BJ (cell line): ENCODE results near the gene PPP4R1. TPM values are rescaled to one million over a fixed set of nuclear protein-coding genes. Genes with fewer than 3 reads are reported as not detected.

Experiments used
- CTCF ChIA-PET: fragments of 350-600 bp; formaldehyde crosslinking; extraction: SDS; loops from one replicate; lab custom pipeline; 2021; ENCODE audit warnings: antibody characterized with exemption, inconsistent platforms; lab: Yijun Ruan, JAX
- POLR2A ChIA-PET: fragments of 300-600 bp; sonication (Branson Sonifier 250); formaldehyde crosslinking; extraction: SDS; loops from one replicate; lab custom pipeline; 2021; ENCODE audit warnings: antibody characterized with exemption; lab: Charles Lee
- DNase-seq: peaks from one replicate; pipeline ENCODE4 v3.0.0-alpha.2; 2011; ENCODE audit warnings: low read depth
- H3K27me3 ChIP-seq: 2 replicates; pipeline ENCODE4 v1.6.0; 2011; ENCODE audit warnings: low read length; ENCODE audit not compliant: control insufficient read depth, insufficient read depth
- H3K36me3 ChIP-seq: 2 replicates; pipeline ENCODE4 v1.5.1; 2011; ENCODE audit warnings: low read length; ENCODE audit not compliant: control insufficient read depth, insufficient read depth
- H3K4me3 ChIP-seq: 2 replicates; pipeline ENCODE4 v1.5.1; 2011; ENCODE audit warnings: low read depth, mild to moderate bottlenecking, control low read depth, low read length
- polyA plus RNA-seq: library from polyadenylated mRNA; depleted of rRNA; stranded (reverse); fragments of >200 nt; gene quantifications from 2 replicates; pipeline ENCODE4 v1.2.3, GENCODE V29; 2011
- TF ChIP-seq, protein P1 (sequence below): IDR thresholded peaks from 2 replicates; pipeline ENCODE4 v1.5.1; 2011; ENCODE audit warnings: low read depth, mild to moderate bottlenecking, control low read depth, inconsistent platforms, low read length, moderate library complexity; ENCODE audit not compliant: insufficient read depth

The PPP4R1 gene
- polyA plus RNA-seq, 1 experiment, result 135 TPM

DNA sequence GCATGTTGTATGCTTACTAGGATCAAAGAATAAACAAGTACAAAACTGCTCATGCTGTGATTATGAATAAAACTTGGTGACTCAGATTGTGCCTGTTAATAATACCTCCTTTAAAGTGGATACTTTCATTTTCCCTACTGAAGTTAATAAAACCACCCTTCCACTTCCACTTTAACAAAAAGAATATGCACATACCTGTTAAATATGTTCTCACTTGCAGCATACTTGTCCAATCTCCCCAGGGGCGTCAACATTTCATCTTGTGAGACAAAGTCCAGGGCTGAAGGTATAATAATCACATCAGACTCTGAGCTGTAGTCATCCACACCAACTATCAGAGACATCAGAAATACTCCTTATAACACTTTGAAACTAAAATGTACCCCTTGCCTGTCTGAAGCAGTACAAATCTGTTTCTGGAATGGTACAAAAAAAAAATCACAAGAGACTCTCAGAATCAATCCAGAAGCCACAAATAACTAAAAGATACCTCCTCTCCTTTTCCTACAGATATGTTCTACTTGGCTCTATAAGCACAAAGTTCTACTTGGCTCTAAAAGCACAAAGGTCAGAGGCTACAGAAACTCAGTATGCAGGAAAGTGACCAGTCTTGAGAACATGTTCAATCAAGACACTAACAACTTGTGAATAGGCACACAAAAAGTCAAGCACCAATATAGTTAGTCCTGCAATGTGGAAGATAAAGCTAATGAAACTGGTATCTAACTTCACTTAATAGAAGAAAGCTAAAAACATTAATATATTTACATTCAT, 19.3 kb downstream of the PPP4R1 start:
- TF ChIP-seq, protein P1, sequence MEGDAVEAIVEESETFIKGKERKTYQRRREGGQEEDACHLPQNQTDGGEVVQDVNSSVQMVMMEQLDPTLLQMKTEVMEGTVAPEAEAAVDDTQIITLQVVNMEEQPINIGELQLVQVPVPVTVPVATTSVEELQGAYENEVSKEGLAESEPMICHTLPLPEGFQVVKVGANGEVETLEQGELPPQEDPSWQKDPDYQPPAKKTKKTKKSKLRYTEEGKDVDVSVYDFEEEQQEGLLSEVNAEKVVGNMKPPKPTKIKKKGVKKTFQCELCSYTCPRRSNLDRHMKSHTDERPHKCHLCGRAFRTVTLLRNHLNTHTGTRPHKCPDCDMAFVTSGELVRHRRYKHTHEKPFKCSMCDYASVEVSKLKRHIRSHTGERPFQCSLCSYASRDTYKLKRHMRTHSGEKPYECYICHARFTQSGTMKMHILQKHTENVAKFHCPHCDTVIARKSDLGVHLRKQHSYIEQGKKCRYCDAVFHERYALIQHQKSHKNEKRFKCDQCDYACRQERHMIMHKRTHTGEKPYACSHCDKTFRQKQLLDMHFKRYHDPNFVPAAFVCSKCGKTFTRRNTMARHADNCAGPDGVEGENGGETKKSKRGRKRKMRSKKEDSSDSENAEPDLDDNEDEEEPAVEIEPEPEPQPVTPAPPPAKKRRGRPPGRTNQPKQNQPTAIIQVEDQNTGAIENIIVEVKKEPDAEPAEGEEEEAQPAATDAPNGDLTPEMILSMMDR, result no peak
- no peak overlapping the region for H3K4me3 ChIP-seq
- H3K36me3 ChIP-seq, result no peaks in the 10 kb centered on the region
- POLR2A ChIA-PET, result no interaction called here
- DNase-seq, result no peak
- no peaks in the 10 kb centered on the region for H3K27me3 ChIP-seq
- CTCF ChIA-PET, result interaction anchor here (0.6 to 2.1 kb wide), 4 partner anchors 17 to 155 kb away, joined by 3 to 6 read pairs (median 4); no protein-coding TSS in a partner anchor

DNA sequence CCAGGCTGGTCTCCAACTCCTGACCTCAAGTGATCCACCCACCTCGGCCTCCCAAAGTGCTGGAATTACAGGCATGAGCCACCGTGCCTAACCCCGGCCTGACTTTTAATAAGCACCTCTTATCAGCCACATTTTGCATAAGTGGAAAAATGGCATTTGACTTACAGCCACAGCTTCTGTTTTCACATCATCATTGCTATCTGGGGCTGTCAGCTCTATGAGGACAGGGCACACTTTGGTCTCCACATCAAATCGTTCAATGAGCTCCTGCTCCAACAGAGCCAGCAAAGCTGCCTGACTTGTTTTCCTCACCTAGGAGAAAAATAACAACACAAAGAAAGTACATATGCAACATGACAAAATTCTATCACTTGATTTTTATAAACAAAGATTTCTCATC, 26.4 kb downstream of the PPP4R1 start:
- H3K4me3 ChIP-seq, result no peak overlapping the region
- ChIA-PET POLR2A (no interaction called here), CTCF (interaction anchor here (0.9 kb wide), 1 partner anchor 12 kb away, joined by 3 read pairs; no protein-coding TSS in a partner anchor)
- TF ChIP-seq, protein P1, result no peak
- H3K27me3 ChIP-seq, result no peaks in the 10 kb centered on the region
- no peak for DNase-seq
- H3K36me3 ChIP-seq, result peaks cover 4% of the 10 kb centered on the region; the same call in 1 of the 2 replicates

DNA sequence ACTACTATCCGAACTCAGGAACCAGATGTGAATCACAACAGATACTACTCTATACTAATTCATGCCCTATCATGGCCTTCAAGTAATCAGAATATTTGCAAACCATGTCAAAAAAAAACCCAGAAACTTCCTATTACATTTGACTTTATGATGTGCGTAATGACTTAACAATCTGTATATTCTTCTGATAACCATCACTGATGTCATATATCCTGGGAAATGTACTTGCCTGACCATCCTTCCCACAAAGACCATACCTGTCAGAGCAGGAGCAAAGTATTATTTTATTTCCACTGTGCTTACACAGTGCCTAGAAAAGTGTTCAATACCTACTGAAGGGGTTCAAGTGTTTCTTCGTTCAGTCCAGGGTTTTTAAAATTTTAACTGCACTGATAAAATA, 27.5 kb downstream of the PPP4R1 start:
- Histone ChIP-seq H3K36me3 (peaks cover 4% of the 10 kb centered on the region; the same call in 1 of the 2 replicates), H3K4me3 (no peak overlapping the region), H3K27me3 (no peaks in the 10 kb centered on the region)
- DNase-seq, result no peak
- ChIA-PET POLR2A (no interaction called here), CTCF (no interaction called here)
- TF ChIP-seq, protein P1, result no peak

DNA sequence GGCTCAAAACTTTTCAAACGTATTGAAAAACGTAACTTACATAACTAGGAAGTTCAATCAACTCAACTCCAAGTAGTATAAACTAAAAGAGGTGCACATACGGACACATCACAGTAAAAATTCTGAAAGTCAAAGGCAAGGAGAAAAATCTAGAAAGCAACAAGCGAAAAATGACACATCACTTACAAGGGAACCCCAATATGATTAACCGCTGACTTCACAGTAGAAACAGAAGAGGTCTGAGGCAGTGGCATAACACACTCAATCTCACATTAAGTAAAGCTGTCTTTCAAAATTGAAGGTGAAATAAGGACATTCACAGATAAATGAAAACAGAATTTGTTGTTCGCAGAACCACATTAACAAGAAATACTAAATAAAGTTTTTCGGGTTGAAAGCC, 32.7 kb downstream of the PPP4R1 start:
- H3K36me3 ChIP-seq, result peaks cover 4% of the 10 kb centered on the region

DNA sequence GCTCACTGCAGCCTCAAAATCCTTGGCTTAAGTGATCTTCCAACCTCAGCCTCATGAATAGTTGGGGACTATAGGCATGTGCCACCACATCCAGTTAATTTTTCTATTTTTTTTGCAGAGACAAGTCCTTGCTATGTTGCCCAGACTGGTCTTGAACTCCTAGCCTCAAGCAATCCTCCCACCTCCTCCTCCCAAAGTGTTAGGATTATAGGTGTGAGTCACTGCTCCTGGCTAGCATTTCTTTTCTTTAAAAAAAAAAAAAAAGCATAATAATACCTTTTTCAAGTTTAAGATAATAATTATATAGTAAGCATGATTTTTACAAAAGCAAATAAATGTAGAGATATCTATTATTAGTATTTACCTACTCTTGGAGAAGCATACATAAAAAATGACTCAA, 36.1 kb downstream of the PPP4R1 start:
- no peaks in the 10 kb centered on the region for H3K27me3 ChIP-seq
- TF ChIP-seq, protein P1, result no peak
- no peak for DNase-seq
- ChIA-PET POLR2A (no interaction called here), CTCF (interaction anchor here (1.1 to 1.6 kb wide), 2 partner anchors 13 to 105 kb away, joined by 3 to 5 read pairs; no protein-coding TSS in a partner anchor)
- H3K36me3 ChIP-seq, result peaks cover 5% of the 10 kb centered on the region
- no peak overlapping the region for H3K4me3 ChIP-seq

More for the DNA sequence above, 32.7 kb downstream of the PPP4R1 start:
- no peak overlapping the region for H3K4me3 ChIP-seq
- TF ChIP-seq, protein P1, result no peak
- H3K27me3 ChIP-seq, result no peaks in the 10 kb centered on the region
- ChIA-PET CTCF (interaction anchor here (0.6 kb wide), 1 partner anchor 938 kb away, joined by 4 read pairs; no protein-coding TSS in a partner anchor), POLR2A (no interaction called here)
- no peak for DNase-seq
